ENCODE measurements around the gene EYA3. TPM values are rescaled to one million over a fixed set of nuclear protein-coding genes. Genes with fewer than 3 reads are reported as not detected.

The EYA3 gene, protein sequence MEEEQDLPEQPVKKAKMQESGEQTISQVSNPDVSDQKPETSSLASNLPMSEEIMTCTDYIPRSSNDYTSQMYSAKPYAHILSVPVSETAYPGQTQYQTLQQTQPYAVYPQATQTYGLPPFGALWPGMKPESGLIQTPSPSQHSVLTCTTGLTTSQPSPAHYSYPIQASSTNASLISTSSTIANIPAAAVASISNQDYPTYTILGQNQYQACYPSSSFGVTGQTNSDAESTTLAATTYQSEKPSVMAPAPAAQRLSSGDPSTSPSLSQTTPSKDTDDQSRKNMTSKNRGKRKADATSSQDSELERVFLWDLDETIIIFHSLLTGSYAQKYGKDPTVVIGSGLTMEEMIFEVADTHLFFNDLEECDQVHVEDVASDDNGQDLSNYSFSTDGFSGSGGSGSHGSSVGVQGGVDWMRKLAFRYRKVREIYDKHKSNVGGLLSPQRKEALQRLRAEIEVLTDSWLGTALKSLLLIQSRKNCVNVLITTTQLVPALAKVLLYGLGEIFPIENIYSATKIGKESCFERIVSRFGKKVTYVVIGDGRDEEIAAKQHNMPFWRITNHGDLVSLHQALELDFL
- 13.4 and 13.5 TPM in 2 replicates for polyA plus RNA-seq (2013)

DNA sequence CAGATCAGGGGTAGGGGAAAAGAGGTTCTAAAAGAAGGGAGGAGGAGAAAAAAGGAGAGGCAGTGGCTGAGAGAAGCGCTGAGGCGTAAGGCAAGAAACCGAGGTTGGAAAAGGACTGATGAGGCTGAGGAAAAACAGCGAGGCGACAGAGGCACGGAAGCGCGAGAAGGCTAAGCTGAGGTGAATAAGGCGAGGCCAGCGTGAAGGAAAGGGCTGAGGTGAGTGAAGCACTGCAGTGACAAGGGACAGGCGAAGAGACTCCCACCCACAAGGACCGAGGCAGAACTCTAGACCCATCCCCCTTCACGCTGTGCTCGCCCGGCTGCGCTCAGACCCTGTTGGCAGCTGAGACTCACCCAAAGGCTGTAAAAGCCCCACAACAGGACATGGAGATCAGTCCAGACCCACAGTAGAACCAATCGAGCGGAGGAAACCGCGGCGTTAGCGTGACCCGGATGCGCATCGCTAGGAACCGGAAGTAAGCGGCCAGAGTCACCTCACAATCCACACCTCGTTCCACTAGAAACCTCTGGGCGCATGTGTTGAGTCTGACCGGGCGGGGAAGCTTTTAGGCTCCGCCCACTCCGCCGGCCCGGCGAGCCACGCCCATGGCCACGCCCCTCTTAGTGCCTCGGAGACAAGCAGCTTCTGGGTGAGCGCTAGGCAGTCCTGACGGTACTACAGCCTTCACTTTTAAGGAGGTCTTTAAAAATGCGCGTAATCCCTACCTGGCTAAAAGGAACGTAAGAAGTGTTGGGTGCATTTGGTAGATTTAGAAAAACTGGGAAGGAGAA is at the start of gene EYA3:
Gene EYA3 (minus strand): TSS at position 443 of the 794 bp plus-strand sequence. CDS start 30,584 bp downstream, outside the sequence.
- H3K36me3 ChIP-seq (ENCODE audit: control insufficient read depth in 1 of 2, insufficient read depth in 2 of 2, low read length in 2 of 2), result no peaks in the 10 kb centered on the region
- H3K27ac ChIP-seq (ENCODE audit: low read depth, low read length), result peak within 1 kb of the TSS; percentile 75
- H3K79me1 ChIP-seq (ENCODE audit: low read length), result peaks cover 4% of the 10 kb centered on the region
- H3K4me1 ChIP-seq (ENCODE audit: control insufficient read depth in 1 of 2, insufficient read depth in 2 of 2, low read length in 2 of 2), result peaks cover 0 to 3% of the 10 kb centered on the region in 2 experiments
- peak within 1 kb of the TSS; percentile 13 for H2AFZ ChIP-seq (ENCODE audit: insufficient read depth, low read length, poor library complexity)
- H4K8ac ChIP-seq (ENCODE audit: low read depth, low read length), result peak within 1 kb of the TSS; percentile 66
- H3K14ac ChIP-seq (ENCODE audit: low read length), result peak within 1 kb of the TSS; percentile 94
- peak within 1 kb of the TSS; percentile 76 for H4K91ac ChIP-seq (ENCODE audit: low read depth, low read length)
- no peak within 1 kb of the TSS for H3K23ac ChIP-seq (ENCODE audit: low read length)
- no peaks in the 10 kb centered on the region for H3K27me3 ChIP-seq (ENCODE audit: insufficient read depth, low read length)
- no peak within 1 kb of the TSS for H2AK5ac ChIP-seq (ENCODE audit: low read length)
- peak within 1 kb of the TSS; percentile 79 for H3K4me2 ChIP-seq (ENCODE audit: low read length)
- no CpG with 5 or more reads among the region's 44 CpGs for WGBS (ENCODE audit: extremely low coverage, insufficient coverage, insufficient read length)
- H4K12ac ChIP-seq (ENCODE audit: low read depth, low read length), result peak within 1 kb of the TSS; percentile 72
- DNase-seq, result peak; percentile 99
- peak within 1 kb of the TSS; percentile 28 for H2BK5ac ChIP-seq (ENCODE audit: low read depth, low read length, poor library complexity)
- peak within 1 kb of the TSS; percentile 64 for H3K18ac ChIP-seq (ENCODE audit: low read length)
- H2BK12ac ChIP-seq (ENCODE audit: low read length), result no peak within 1 kb of the TSS
- peak within 1 kb of the TSS; percentile 91 for H3K4me3 ChIP-seq (ENCODE audit: low read depth, low read length)
- peaks cover 7% of the 10 kb centered on the region for H3K79me2 ChIP-seq (ENCODE audit: control insufficient read depth, insufficient read depth, low read length, poor library complexity)
- peak within 1 kb of the TSS; percentile 8 for H2BK120ac ChIP-seq (ENCODE audit: insufficient read depth, low read length, poor library complexity)
- peak within 1 kb of the TSS; percentile 86 for H3K9ac ChIP-seq (ENCODE audit: low read length)
- H3K9me3 ChIP-seq (ENCODE audit: insufficient read depth, low read depth, low read length), result no peaks in the 10 kb centered on the region
- H3K4ac ChIP-seq (ENCODE audit: low read depth, low read length), result peak within 1 kb of the TSS; percentile 0

- Histone ChIP-seq H2BK5ac (ENCODE audit: low read depth, low read length, poor library complexity) (no peak overlapping the region), H3K14ac (ENCODE audit: low read length) (no peak overlapping the region), H4K91ac (ENCODE audit: low read depth, low read length) (no peak overlapping the region), H3K36me3 (ENCODE audit: control insufficient read depth in 1 of 2, insufficient read depth in 2 of 2, low read length in 2 of 2) (no peaks in the 10 kb centered on the region), H4K8ac (ENCODE audit: low read depth, low read length) (no peak overlapping the region), H3K23ac (ENCODE audit: low read length) (no peak overlapping the region), H2BK120ac (ENCODE audit: insufficient read depth, low read length, poor library complexity) (no peak overlapping the region), H3K4me1 (ENCODE audit: control insufficient read depth in 1 of 2, insufficient read depth in 2 of 2, low read length in 2 of 2) (no peaks in the 10 kb centered on the region), H4K12ac (ENCODE audit: low read depth, low read length) (no peak overlapping the region), H3K4me3 (ENCODE audit: low read depth, low read length) (no peak overlapping the region), H3K9me3 (ENCODE audit: insufficient read depth, low read depth, low read length) (no peaks in the 10 kb centered on the region), H3K9ac (ENCODE audit: low read length) (no peak overlapping the region), H2AFZ (ENCODE audit: insufficient read depth, low read length, poor library complexity) (no peak overlapping the region), H2AK5ac (ENCODE audit: low read length) (no peak overlapping the region), H3K4ac (ENCODE audit: low read depth, low read length) (no peak overlapping the region), H3K27ac (ENCODE audit: low read depth, low read length) (no peak overlapping the region), H3K27me3 (ENCODE audit: insufficient read depth, low read length) (no peaks in the 10 kb centered on the region), H3K4me2 (ENCODE audit: low read length) (no peak overlapping the region), H2BK12ac (ENCODE audit: low read length) (no peak overlapping the region), H3K79me2 (ENCODE audit: control insufficient read depth, insufficient read depth, low read length, poor library complexity) (no peaks in the 10 kb centered on the region), H3K18ac (ENCODE audit: low read length) (no peak overlapping the region), H3K79me1 (ENCODE audit: low read length) (no peaks in the 10 kb centered on the region)
- DNase-seq, result no peak
- no CpG with 5 or more reads among the region's 4 CpGs for WGBS (ENCODE audit: extremely low coverage, insufficient coverage, insufficient read length)
Measured at GRCh38 chr1:28136922-28137613, 48.7 kb upstream of the EYA3 start.

- Histone ChIP-seq H3K4me2 (ENCODE audit: low read length) (no peak overlapping the region), H3K18ac (ENCODE audit: low read length) (no peak overlapping the region), H2BK5ac (ENCODE audit: low read depth, low read length, poor library complexity) (no peak overlapping the region), H4K91ac (ENCODE audit: low read depth, low read length) (no peak overlapping the region), H3K4me3 (ENCODE audit: low read depth, low read length) (no peak overlapping the region), H3K79me2 (ENCODE audit: control insufficient read depth, insufficient read depth, low read length, poor library complexity) (no peaks in the 10 kb centered on the region), H3K23ac (ENCODE audit: low read length) (no peak overlapping the region), H3K14ac (ENCODE audit: low read length) (no peak overlapping the region), H2BK120ac (ENCODE audit: insufficient read depth, low read length, poor library complexity) (no peak overlapping the region), H3K4me1 (ENCODE audit: control insufficient read depth in 1 of 2, insufficient read depth in 2 of 2, low read length in 2 of 2) (no peaks in the 10 kb centered on the region), H3K4ac (ENCODE audit: low read depth, low read length) (no peak overlapping the region), H3K9ac (ENCODE audit: low read length) (no peak overlapping the region), H3K27me3 (ENCODE audit: insufficient read depth, low read length) (no peaks in the 10 kb centered on the region), H4K8ac (ENCODE audit: low read depth, low read length) (no peak overlapping the region), H3K36me3 (ENCODE audit: control insufficient read depth in 1 of 2, insufficient read depth in 2 of 2, low read length in 2 of 2) (no peaks in the 10 kb centered on the region), H4K12ac (ENCODE audit: low read depth, low read length) (no peak overlapping the region), H2AFZ (ENCODE audit: insufficient read depth, low read length, poor library complexity) (no peak overlapping the region), H3K27ac (ENCODE audit: low read depth, low read length) (no peak overlapping the region), H2AK5ac (ENCODE audit: low read length) (no peak overlapping the region), H3K79me1 (ENCODE audit: low read length) (no peaks in the 10 kb centered on the region), H2BK12ac (ENCODE audit: low read length) (no peak overlapping the region), H3K9me3 (ENCODE audit: insufficient read depth, low read depth, low read length) (no peaks in the 10 kb centered on the region)
- no peak for DNase-seq
- no CpG with 5 or more reads among the region's 8 CpGs for WGBS (ENCODE audit: extremely low coverage, insufficient coverage, insufficient read length)
Measured at GRCh38 chr1:28136169-28136921, 47.9 kb upstream of the EYA3 start.

Data from trophoblast cell (in vitro differentiated cells and primary cell).